Measurements from ENCODE around the gene PPP4R4. TPM values are rescaled to one million over a fixed set of nuclear protein-coding genes. Genes with fewer than 3 reads are reported as not detected.

The PPP4R4 gene
- total RNA-seq, 2 donors from 2014 or later = 0.22 to 0.75 TPM

- peaks cover 0 to 10% of the 10 kb centered on the region in 2 donors for H3K9me3 ChIP-seq
- H3K4me3 ChIP-seq = no peak overlapping the region
- no peak for TF ChIP-seq CTCF (IDR thresholded peaks at IDR 0.05)
- no peaks in the 10 kb centered on the region for H3K4me1 ChIP-seq
- no peaks in the 10 kb centered on the region for H3K36me3 ChIP-seq
- DNase-seq (ENCODE audit: low spot score) = no peak
- H3K27me3 ChIP-seq = no peaks in the 10 kb centered on the region
- H3K27ac ChIP-seq = no peak overlapping the region
Observed at GRCh38 chr14:94305620-94306019, 131.5 kb downstream of the PPP4R4 start.

GRCh38 chr14:94306047-94306978 lies 132.2 kb downstream of the PPP4R4 start:
- Histone ChIP-seq H3K4me3 (no peak overlapping the region), H3K9me3 (peaks cover 0 to 10% of the 10 kb centered on the region in 2 donors), H3K4me1 (no peaks in the 10 kb centered on the region), H3K27me3 (no peaks in the 10 kb centered on the region), H3K27ac (no peak overlapping the region), H3K36me3 (no peaks in the 10 kb centered on the region)
- no peak for TF ChIP-seq CTCF (IDR thresholded peaks at IDR 0.05)
- peak; percentile 38 for DNase-seq (ENCODE audit: low spot score)

- Histone ChIP-seq H3K4me3 (no peak overlapping the region), H3K36me3 (no peaks in the 10 kb centered on the region), H3K4me1 (no peaks in the 10 kb centered on the region), H3K9me3 (peaks cover 0 to 10% of the 10 kb centered on the region in 2 donors), H3K27ac (no peak overlapping the region), H3K27me3 (no peaks in the 10 kb centered on the region)
- DNase-seq (ENCODE audit: low spot score) = no peak
- TF ChIP-seq CTCF (IDR thresholded peaks at IDR 0.05) = peak in 1 of 2 donors; percentile 16
Observed at GRCh38 chr14:94307410-94307992, 133.4 kb downstream of the PPP4R4 start.

GRCh38 chr14:94309721-94310120 lies 135.6 kb downstream of the PPP4R4 start:
- H3K4me1 ChIP-seq = no peaks in the 10 kb centered on the region
- TF ChIP-seq CTCF (IDR thresholded peaks at IDR 0.05) = no peak
- no peak overlapping the region for H3K4me3 ChIP-seq
- no peak overlapping the region for H3K27ac ChIP-seq
- no peaks in the 10 kb centered on the region for H3K36me3 ChIP-seq
- H3K9me3 ChIP-seq = peaks cover 0 to 10% of the 10 kb centered on the region in 2 donors
- no peaks in the 10 kb centered on the region for H3K27me3 ChIP-seq
- DNase-seq (ENCODE audit: low spot score) = no peak

- TF ChIP-seq CTCF (IDR thresholded peaks at IDR 0.05) = no peak
- Histone ChIP-seq H3K27ac (no peak overlapping the region), H3K36me3 (no peaks in the 10 kb centered on the region), H3K27me3 (no peaks in the 10 kb centered on the region), H3K4me3 (no peak overlapping the region), H3K9me3 (peaks cover 0 to 10% of the 10 kb centered on the region in 2 donors), H3K4me1 (no peaks in the 10 kb centered on the region)
- peak; percentile 42 for DNase-seq (ENCODE audit: low spot score)
Observed at GRCh38 chr14:94310248-94310647, 136.1 kb downstream of the PPP4R4 start.
